Measurements from ENCODE around the gene TRAPPC10. TPM values are rescaled to one million over a fixed set of nuclear protein-coding genes. Genes with fewer than 3 reads are reported as not detected.
"Not testable (repeated sequence)": the region's sequence is repeated elsewhere in the genome, so short reads cannot be mapped to it uniquely, and the experiment has no call there.

The TRAPPC10 gene
- total and polyA plus RNA-seq, 9 of the 15 experiments (the other 6 are each of a cell fraction or from before 2014, with no cell fraction given), result 1.1 to 33.8 (median 24.3) TPM

GRCh38 chr21:44142470-44142869 is 130.4 kb downstream of the TRAPPC10 start:
- H3K4me2 ChIP-seq (ENCODE audit: insufficient read depth, low read length); H3K4me1 ChIP-seq (replicated peaks in 1 of 2; ENCODE audit: control insufficient read depth in 2 of 2, insufficient read depth in 2 of 2, low read length in 2 of 2); H3K9ac ChIP-seq (ENCODE audit: insufficient read depth in 1 of 2, low read depth in 2 of 2, low read length in 2 of 2); ATAC-seq; H3K36me3 ChIP-seq (ENCODE audit: control insufficient read depth, insufficient read depth, low read length); H2AFZ ChIP-seq (ENCODE audit: low read depth, low read length); H3K27ac ChIP-seq (ENCODE audit: extremely low read depth, low read depth, low read length); DNase-seq (ENCODE audit: extremely low read depth in 1 of 4, low spot score in 3 of 4); H3K27me3 ChIP-seq (ENCODE audit: control insufficient read depth in 2 of 2, insufficient read depth in 2 of 2, low read length in 2 of 2); POLR2A ChIA-PET; CTCF ChIA-PET (ENCODE audit: low intra/inter-chr PET ratio); H3K9me3 ChIP-seq (replicated peaks; ENCODE audit: control insufficient read depth, insufficient read depth, low read depth, low read length); BruUV-seq (replicated peaks); FAIRE-seq; H3K4me3 ChIP-seq; intact Hi-C loops (cut with micrococcal nuclease); H3K9me1 ChIP-seq (ENCODE audit: control insufficient read depth, insufficient read depth, low read length); H4K20me1 ChIP-seq (replicated peaks; ENCODE audit: control insufficient read depth, insufficient read depth, low read length); H3K79me2 ChIP-seq (ENCODE audit: control insufficient read depth, insufficient read depth, low read length): not testable (repeated sequence)
- in situ Hi-C loops (cut with MboI), result loop anchor here (25.0 kb wide), 1 partner anchor 355 kb away; the partner anchor contains the start of genes CSTB and RRP1
- peak; percentile 52; the same call in 1 of the 2 replicates for TF ChIP-seq POLR2G (IDR thresholded peaks at IDR 0.05; ENCODE audit: low read depth, low read length)
- WGBS (ENCODE audit: insufficient coverage, low coverage, missing lambda C conversion rate), result 83% methylated on average over 3 of the region's 10 CpGs

- H3K4me3 ChIP-seq; DNase-seq (ENCODE audit: extremely low read depth in 1 of 4, low spot score in 3 of 4); FAIRE-seq; H3K79me2 ChIP-seq (ENCODE audit: control insufficient read depth, insufficient read depth, low read length); POLR2A ChIA-PET; ATAC-seq; BruUV-seq (replicated peaks); H4K20me1 ChIP-seq (replicated peaks; ENCODE audit: control insufficient read depth, insufficient read depth, low read length); H3K36me3 ChIP-seq (ENCODE audit: control insufficient read depth, insufficient read depth, low read length); H3K9me3 ChIP-seq (replicated peaks; ENCODE audit: control insufficient read depth, insufficient read depth, low read depth, low read length); intact Hi-C loops (cut with micrococcal nuclease); H3K27me3 ChIP-seq (ENCODE audit: control insufficient read depth in 2 of 2, insufficient read depth in 2 of 2, low read length in 2 of 2); H3K9me1 ChIP-seq (ENCODE audit: control insufficient read depth, insufficient read depth, low read length); CTCF ChIA-PET (ENCODE audit: low intra/inter-chr PET ratio); H2AFZ ChIP-seq (ENCODE audit: low read depth, low read length); H3K27ac ChIP-seq (ENCODE audit: extremely low read depth, low read depth, low read length); H3K9ac ChIP-seq (ENCODE audit: insufficient read depth in 1 of 2, low read depth in 2 of 2, low read length in 2 of 2); H3K4me2 ChIP-seq (ENCODE audit: insufficient read depth, low read length); H3K4me1 ChIP-seq (replicated peaks in 1 of 2; ENCODE audit: control insufficient read depth in 2 of 2, insufficient read depth in 2 of 2, low read length in 2 of 2): not testable (repeated sequence)
- no CpG with 5 or more reads among the region's 17 CpGs for WGBS (ENCODE audit: insufficient coverage, low coverage, missing lambda C conversion rate)
- in situ Hi-C loops (cut with MboI), result loop anchor here (25.0 kb wide), 1 partner anchor 356 kb away; the partner anchor contains the start of genes CSTB and RRP1
These were observed 131.3 kb downstream of the TRAPPC10 start for GRCh38 chr21:44143380-44143779.

GRCh38 chr21:44143996-44144395 is 131.9 kb downstream of the TRAPPC10 start:
- POLR2A ChIA-PET; H3K4me3 ChIP-seq; intact Hi-C loops (cut with micrococcal nuclease); H3K27me3 ChIP-seq (ENCODE audit: control insufficient read depth in 2 of 2, insufficient read depth in 2 of 2, low read length in 2 of 2); H3K9me3 ChIP-seq (replicated peaks; ENCODE audit: control insufficient read depth, insufficient read depth, low read depth, low read length); BruUV-seq (replicated peaks); CTCF ChIA-PET (ENCODE audit: low intra/inter-chr PET ratio); H4K20me1 ChIP-seq (replicated peaks; ENCODE audit: control insufficient read depth, insufficient read depth, low read length); H3K9me1 ChIP-seq (ENCODE audit: control insufficient read depth, insufficient read depth, low read length); DNase-seq (ENCODE audit: extremely low read depth in 1 of 4, low spot score in 3 of 4); H2AFZ ChIP-seq (ENCODE audit: low read depth, low read length); ATAC-seq; H3K27ac ChIP-seq (ENCODE audit: extremely low read depth, low read depth, low read length); H3K79me2 ChIP-seq (ENCODE audit: control insufficient read depth, insufficient read depth, low read length); H3K4me2 ChIP-seq (ENCODE audit: insufficient read depth, low read length); H3K4me1 ChIP-seq (replicated peaks in 1 of 2; ENCODE audit: control insufficient read depth in 2 of 2, insufficient read depth in 2 of 2, low read length in 2 of 2); H3K9ac ChIP-seq (ENCODE audit: insufficient read depth in 1 of 2, low read depth in 2 of 2, low read length in 2 of 2); H3K36me3 ChIP-seq (ENCODE audit: control insufficient read depth, insufficient read depth, low read length): not testable (repeated sequence)
- in situ Hi-C loops (cut with MboI), result loop anchor here (25.0 kb wide), 1 partner anchor 357 kb away; the partner anchor contains the start of genes CSTB and RRP1
- WGBS (ENCODE audit: insufficient coverage, low coverage, missing lambda C conversion rate), result no CpG with 5 or more reads among the region's 8 CpGs
- FAIRE-seq, result peak; percentile 37

Measured in K562 (cell line).